Endothelial cell of umbilical vein (primary cell): ENCODE results near the gene SYTL5. TPM values are rescaled to one million over a fixed set of nuclear protein-coding genes. Genes with fewer than 3 reads are reported as not detected.
A peak's percentile ranks its signal among the peaks of the same experiment; 100 is the strongest.

Experiments
- BruUV-seq: library from RNA; stranded (reverse); fragments of 400-500 nt; replicated peaks from 2 replicates; lab custom pipeline; 2021; lab: Mats Ljungman, UMichigan
- CTCF ChIA-PET: fragments of 300-600, 350-600 bp; sonication (Branson Sonifier 250); formaldehyde crosslinking; loops from one replicate; lab custom pipeline; 2021; ENCODE audit warnings: antibody characterized with exemption, inconsistent platforms; lab: Charles Lee
- POLR2A ChIA-PET: fragments of 300-600, 350-600 bp; sonication (Branson Sonifier 250); formaldehyde crosslinking; loops from one replicate; lab custom pipeline; 2021; ENCODE audit warnings: antibody characterized with exemption, inconsistent platforms; lab: Charles Lee
- DNase-seq: peaks from one replicate; pipeline ENCODE4 v3.0.0-alpha.2; 2011; ENCODE audit warnings: low read depth, low spot score
- FAIRE-seq: peaks from 2 replicates; lab custom pipeline; 2011; peaks lifted over from hg19 to GRCh38; lab: Jason Lieb, UNC
- H2AFZ ChIP-seq: 2 replicates; pipeline ENCODE4 v1.6.0; 2012; ENCODE audit warnings: low read depth, low read length, control low read depth, inconsistent platforms
- H3K27ac ChIP-seq: 2 replicates; pipeline ENCODE4 v1.5.1; 2011; ENCODE audit warnings: low read depth, mild to moderate bottlenecking, control low read depth, low read length, moderate library complexity; ENCODE audit not compliant: insufficient read depth
- H3K27me3 ChIP-seq, 2 experiments: 2 replicates each; pipeline versions ENCODE4 v1.6.0 to v1.6.1; 2011; ENCODE audit warnings: low read length in 2 of 2, mixed read lengths in 1 of 2; ENCODE audit not compliant: control insufficient read depth in 2 of 2, insufficient read depth in 2 of 2
- H3K36me3 ChIP-seq, 2 experiments: 2 replicates in 1 of 2; 3 replicates in 1 of 2; pipeline ENCODE4 v1.5.1; 2011; ENCODE audit warnings: low read length in 2 of 2, mild to moderate bottlenecking in 1 of 2, moderate library complexity in 1 of 2; ENCODE audit not compliant: control insufficient read depth in 2 of 2, insufficient read depth in 2 of 2; ENCODE audit errors: extremely low read depth in 1 of 2
- H3K4me1 ChIP-seq: 3 replicates; pipeline ENCODE4 v1.5.1; 2011; ENCODE audit warnings: mild to moderate bottlenecking, low read length; ENCODE audit not compliant: control insufficient read depth, insufficient read depth; ENCODE audit errors: extremely low read depth
- H3K4me2 ChIP-seq: 2 replicates; pipeline ENCODE4 v1.6.1; 2011; ENCODE audit warnings: low read length, control low read depth, mixed read lengths; ENCODE audit not compliant: insufficient read depth
- H3K4me3 ChIP-seq, 3 experiments: fragments of 200-600 bp in 1 of 3; sonication (generic), shearing (Covaris generic) in 1 of 3; replicated peaks in 1 of 3; 2 replicates each; pipeline ENCODE4 v1.5.1; 2011 to 2016; ENCODE audit warnings: control low read depth in 3 of 3, low read length in 3 of 3, mild to moderate bottlenecking in 2 of 3, inconsistent platforms in 1 of 3, low read depth in 1 of 3, moderate library complexity in 1 of 3; ENCODE audit not compliant: insufficient read depth in 1 of 3
- H3K79me2 ChIP-seq: 2 replicates; pipeline ENCODE4 v1.6.0; 2012; ENCODE audit warnings: low read length, inconsistent platforms; ENCODE audit not compliant: control insufficient read depth, insufficient read depth
- H3K9ac ChIP-seq: replicated peaks from 2 replicates; pipeline ENCODE3; 2011; ENCODE audit warnings: low read length, control low read depth; ENCODE audit not compliant: insufficient read depth; ENCODE audit errors: extremely low read depth
- H3K9me1 ChIP-seq: replicated peaks from 3 replicates; pipeline ENCODE4 v1.6.0; 2011; ENCODE audit warnings: mild to moderate bottlenecking, low read length; ENCODE audit not compliant: control insufficient read depth, insufficient read depth; ENCODE audit errors: extremely low read depth
- H3K9me3 ChIP-seq: replicated peaks from 2 replicates; pipeline ENCODE4 v1.5.1; 2012; ENCODE audit warnings: low read length, inconsistent platforms; ENCODE audit not compliant: control insufficient read depth, insufficient read depth
- H4K20me1 ChIP-seq: replicated peaks from 2 replicates; pipeline ENCODE3; 2011; ENCODE audit warnings: mild to moderate bottlenecking, low read length; ENCODE audit not compliant: control insufficient read depth, insufficient read depth; ENCODE audit errors: extremely low read depth
- EZH2 ChIP-seq: IDR thresholded peaks from 2 replicates; pipeline ENCODE4 v1.6.1; 2012; ENCODE audit warnings: borderline replicate concordance, low read depth, mild to moderate bottlenecking, moderate library complexity, low read length, inconsistent platforms; ENCODE audit not compliant: severe bottlenecking
- FOS ChIP-seq: IDR thresholded peaks from 2 replicates; pipeline ENCODE4 v1.6.1; 2011; ENCODE audit warnings: mild to moderate bottlenecking, low read length, moderate library complexity, borderline replicate concordance; ENCODE audit not compliant: insufficient read depth
- JUN ChIP-seq: IDR thresholded peaks from 2 replicates; pipeline ENCODE4 v1.6.1; 2011; ENCODE audit warnings: borderline replicate concordance, low read depth; ENCODE audit not compliant: insufficient read length, insufficient read depth
- POLR2A ChIP-seq: IDR thresholded peaks from 2 replicates; pipeline ENCODE4 v1.6.1; 2012; ENCODE audit warnings: low read depth, mild to moderate bottlenecking, control low read depth, low read length
- POLR2AphosphoS5 ChIP-seq: IDR thresholded peaks from 2 replicates; pipeline ENCODE4 v1.6.1; 2012; ENCODE audit warnings: low read depth, mild to moderate bottlenecking, control low read depth, low read length, moderate library complexity; ENCODE audit not compliant: insufficient read depth
- dilution Hi-C: fragments of 300-500 bp; cut with MboI; formaldehyde crosslinking; loops from one replicate; pipeline ENCODE4 v1.15.0; 2019; ENCODE audit warnings: low sequenced_read_pairs; ENCODE audit not compliant: extremely low pct_ligation_motif_present
- intact Hi-C: fragments of 100-400 bp; cut with micrococcal nuclease; formaldehyde crosslinking; loops from one replicate; pipeline ENCODE4 v1.10.0; 2022
- polyA plus RNA-seq, 4 experiments: library from polyadenylated mRNA; depleted of rRNA in 3 of 4; stranded (reverse) in 3 of 4; unstranded in 1 of 4; fragments of >200 nt; gene quantifications; 2 replicates each; pipeline versions ENCODE4 v1.2.1 to v1.2.3, GENCODE V29; 2011 to 2012; ENCODE audit warnings: missing spikeins in 1 of 4
- total RNA-seq: library from RNA; stranded (reverse); gene quantifications from 2 replicates; pipeline ENCODE4 v1.2.3, GENCODE V29; 2021
- TF ChIP-seq, protein P1 (sequence below), 2 donors: IDR thresholded peaks; 1 replicate in 1 of 2; 2 replicates in 1 of 2; pipeline ENCODE4 v1.5.1; 2011; ENCODE audit warnings: low read length in 2 of 2, mild to moderate bottlenecking in 2 of 2, moderate library complexity in 2 of 2, control low read depth in 1 of 2, inconsistent platforms in 1 of 2, low read depth in 1 of 2; ENCODE audit not compliant: insufficient read depth in 1 of 2; ENCODE audit errors: extremely low read depth in 1 of 2

SYTL5 gene
- total and polyA plus RNA-seq, 2 donors (not counting 3 experiments of a cell fraction or from before 2014, with no cell fraction given) = 0.01 TPM; not detected in 1

DNA sequence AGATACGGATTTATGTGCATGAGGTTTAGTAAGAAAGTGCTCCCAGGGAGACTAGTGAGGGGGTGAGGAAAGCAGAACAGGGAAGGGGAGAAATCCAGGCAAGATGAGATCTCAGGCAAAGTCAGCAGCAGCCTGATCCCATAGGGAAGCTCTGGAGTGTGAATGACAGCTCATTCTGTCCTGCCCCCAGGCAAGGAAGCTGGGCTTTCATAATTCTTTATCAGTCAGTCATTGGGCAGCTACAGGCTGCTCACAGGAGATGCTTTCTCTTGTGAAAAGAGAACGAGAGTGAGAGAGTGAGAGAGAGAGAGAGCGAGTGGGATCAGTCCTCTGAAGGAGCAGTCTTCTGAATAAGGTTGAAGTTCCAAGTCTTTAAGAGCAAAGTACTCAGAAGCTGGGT lies 166.2 kb downstream of the SYTL5 start:
- no peak overlapping the region for H3K9ac ChIP-seq
- no peak overlapping the region for H3K4me2 ChIP-seq
- no peaks in the 10 kb centered on the region for H3K27me3 ChIP-seq
- no peak overlapping the region for H2AFZ ChIP-seq
- POLR2A ChIA-PET = no interaction called here
- no TSS peak for BruUV-seq
- H4K20me1 ChIP-seq = no peaks in the 10 kb centered on the region
- peaks cover 2 to 3% of the 10 kb centered on the region in 2 experiments for H3K36me3 ChIP-seq
- H3K9me3 ChIP-seq = no peaks in the 10 kb centered on the region
- no peak for FAIRE-seq
- H3K79me2 ChIP-seq = peaks cover 4% of the 10 kb centered on the region
- H3K27ac ChIP-seq = no peak overlapping the region
- DNase-seq = no peak
- intact Hi-C loops (loop anchor here (10.0 kb wide), 1 partner anchor 328 kb away; the partner anchor contains the start of gene DYNLT3), dilution Hi-C loops (no loop called here)
- no peaks in the 10 kb centered on the region for H3K9me1 ChIP-seq
- no peak overlapping the region for H3K4me3 ChIP-seq
- TF ChIP-seq POLR2AphosphoS5 = no peak
- TF ChIP-seq EZH2 = no peak
- TF ChIP-seq POLR2A = no peak
- TF ChIP-seq, protein P1, sequence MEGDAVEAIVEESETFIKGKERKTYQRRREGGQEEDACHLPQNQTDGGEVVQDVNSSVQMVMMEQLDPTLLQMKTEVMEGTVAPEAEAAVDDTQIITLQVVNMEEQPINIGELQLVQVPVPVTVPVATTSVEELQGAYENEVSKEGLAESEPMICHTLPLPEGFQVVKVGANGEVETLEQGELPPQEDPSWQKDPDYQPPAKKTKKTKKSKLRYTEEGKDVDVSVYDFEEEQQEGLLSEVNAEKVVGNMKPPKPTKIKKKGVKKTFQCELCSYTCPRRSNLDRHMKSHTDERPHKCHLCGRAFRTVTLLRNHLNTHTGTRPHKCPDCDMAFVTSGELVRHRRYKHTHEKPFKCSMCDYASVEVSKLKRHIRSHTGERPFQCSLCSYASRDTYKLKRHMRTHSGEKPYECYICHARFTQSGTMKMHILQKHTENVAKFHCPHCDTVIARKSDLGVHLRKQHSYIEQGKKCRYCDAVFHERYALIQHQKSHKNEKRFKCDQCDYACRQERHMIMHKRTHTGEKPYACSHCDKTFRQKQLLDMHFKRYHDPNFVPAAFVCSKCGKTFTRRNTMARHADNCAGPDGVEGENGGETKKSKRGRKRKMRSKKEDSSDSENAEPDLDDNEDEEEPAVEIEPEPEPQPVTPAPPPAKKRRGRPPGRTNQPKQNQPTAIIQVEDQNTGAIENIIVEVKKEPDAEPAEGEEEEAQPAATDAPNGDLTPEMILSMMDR (IDR thresholded peaks at IDR 0.05; ENCODE audit: extremely low read depth in 1 of 2, insufficient read depth in 1 of 2, low read depth in 1 of 2, low read length in 2 of 2) = no peak
- TF ChIP-seq JUN = no peak
- CTCF ChIA-PET = no interaction called here
- H3K4me1 ChIP-seq = no peaks in the 10 kb centered on the region

DNA sequence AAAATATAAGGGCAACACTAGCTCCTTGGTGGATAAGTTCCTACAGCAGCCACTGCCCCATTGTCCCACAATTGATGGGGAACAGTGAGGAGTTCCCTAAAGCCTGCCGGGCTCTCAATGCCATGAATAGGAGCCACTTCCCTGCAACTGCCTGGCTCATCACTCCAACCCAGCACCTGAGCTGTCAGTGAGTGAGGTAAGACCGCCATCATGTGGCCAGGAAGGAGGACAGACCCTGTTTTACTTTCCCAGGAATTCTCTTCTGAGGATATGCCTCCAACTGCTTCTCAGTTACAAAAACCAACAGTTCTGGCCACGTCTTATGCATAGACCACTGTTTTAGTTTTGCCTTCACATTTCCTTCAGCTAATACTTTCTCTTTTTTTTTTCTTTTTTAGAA lies 168.8 kb downstream of the SYTL5 start:
- Histone ChIP-seq H3K36me3 (peaks cover 2 to 3% of the 10 kb centered on the region in 2 experiments), H3K9ac (no peak overlapping the region), H3K27me3 (no peaks in the 10 kb centered on the region), H3K4me2 (no peak overlapping the region), H4K20me1 (no peaks in the 10 kb centered on the region), H3K9me1 (no peaks in the 10 kb centered on the region), H3K4me1 (no peaks in the 10 kb centered on the region), H3K9me3 (no peaks in the 10 kb centered on the region), H3K27ac (no peak overlapping the region), H3K4me3 (no peak overlapping the region), H2AFZ (no peak overlapping the region), H3K79me2 (peaks cover 23% of the 10 kb centered on the region)
- no TSS peak for BruUV-seq
- TF ChIP-seq FOS = no peak
- no peak for TF ChIP-seq POLR2A
- TF ChIP-seq, protein P1 (IDR thresholded peaks at IDR 0.05; ENCODE audit: extremely low read depth in 1 of 2, insufficient read depth in 1 of 2, low read depth in 1 of 2, low read length in 2 of 2) = peak; percentile 10 to 31
- POLR2A ChIA-PET = no interaction called here
- DNase-seq = peak; percentile 7
- FAIRE-seq = no peak
- dilution Hi-C loops (no loop called here), intact Hi-C loops (loop anchor here (1.0 to 10.0 kb wide), 3 partner anchors 249 to 430 kb away; partner anchors contain the start of gene DYNLT3)
- CTCF ChIA-PET = interaction anchor here (0.8 to 2.4 kb wide), 4 partner anchors 9 to 430 kb away, joined by 3 to 12 read pairs (median 4); no protein-coding TSS in a partner anchor
